HepG2 (cell line): ENCODE data around the gene PTK7. TPM values are rescaled to one million over a fixed set of nuclear protein-coding genes. Genes with fewer than 3 reads are reported as not detected.

Experiments
- ATF1 ChIP-seq: IDR thresholded peaks from 2 replicates; pipeline ENCODE4 v1.6.1; 2016; ENCODE audit warnings: mild to moderate bottlenecking, control low read depth
- BORCS8-MEF2B ChIP-seq: sonication (generic); formaldehyde crosslinking; IDR thresholded peaks from 2 replicates; pipeline ENCODE4 v1.8.0; 2022; ENCODE audit warnings: mild to moderate bottlenecking, missing genetic modification reagents
- CEBPG ChIP-seq: IDR thresholded peaks from 2 replicates; pipeline ENCODE4 v1.6.1; 2016
- ETS1 ChIP-seq: sonication (generic); formaldehyde crosslinking; IDR thresholded peaks from 2 replicates; pipeline ENCODE4 v1.4.0; 2020; ENCODE audit warnings: missing genetic modification reagents
- IKZF4 ChIP-seq: sonication (generic); formaldehyde crosslinking; IDR thresholded peaks from 2 replicates; pipeline ENCODE4 v1.5.1; 2020; ENCODE audit warnings: borderline replicate concordance, mild to moderate bottlenecking, low read depth, missing genetic modification reagents; ENCODE audit errors: not compliant biosample characterization
- MLXIP ChIP-seq: sonication (generic); formaldehyde crosslinking; IDR thresholded peaks from 2 replicates; pipeline ENCODE4 v1.9.0; 2021; ENCODE audit warnings: missing genetic modification reagents, borderline replicate concordance
- POGK ChIP-seq: sonication (generic); formaldehyde crosslinking; conservative IDR thresholded peaks from 2 replicates; pipeline ENCODE4 v1.8.0; 2022; ENCODE audit warnings: mild to moderate bottlenecking, moderate library complexity, missing genetic modification reagents
- SIX4 ChIP-seq: sonication (generic); formaldehyde crosslinking; IDR thresholded peaks from 2 replicates; pipeline ENCODE4 v1.4.0; 2020; ENCODE audit warnings: missing genetic modification reagents
- SPEN ChIP-seq: sonication (generic); formaldehyde crosslinking; IDR thresholded peaks from 2 replicates; pipeline ENCODE4 v1.5.1; 2020; ENCODE audit warnings: low read depth, mild to moderate bottlenecking, missing genetic modification reagents
- TARDBP ChIP-seq: sonication (generic); formaldehyde crosslinking; IDR thresholded peaks from 2 replicates; pipeline ENCODE4 v1.8.0; 2022; ENCODE audit warnings: mild to moderate bottlenecking, missing genetic modification reagents
- U2AF1 ChIP-seq: fragments of 200-400 bp; formaldehyde crosslinking; optimal IDR thresholded peaks from 2 replicates; pipeline ENCODE3; 2017; ENCODE audit warnings: mild to moderate bottlenecking, low read depth, low read length
- ZBTB38 ChIP-seq: sonication (generic); formaldehyde crosslinking; IDR thresholded peaks from 2 replicates; pipeline ENCODE4 v1.5.1; 2020; ENCODE audit warnings: mild to moderate bottlenecking, missing genetic modification reagents
- ZFP91 ChIP-seq: sonication (generic); formaldehyde crosslinking; IDR thresholded peaks from 2 replicates; pipeline ENCODE4 v1.9.0; 2022; ENCODE audit warnings: missing genetic modification reagents, mild to moderate bottlenecking, borderline replicate concordance
- ZMYM2 ChIP-seq: sonication (generic); formaldehyde crosslinking; IDR thresholded peaks from 2 replicates; pipeline ENCODE4 v1.8.0; 2022; ENCODE audit warnings: mild to moderate bottlenecking, missing genetic modification reagents
- ZNF138 ChIP-seq: sonication (generic); formaldehyde crosslinking; IDR thresholded peaks from 2 replicates; pipeline ENCODE4 v1.5.0; 2020; ENCODE audit warnings: mild to moderate bottlenecking, low read depth, missing genetic modification reagents
- polyA plus RNA-seq, 8 experiments: library from polyadenylated mRNA; depleted of rRNA in 3 of 8; stranded (reverse) in 7 of 8; unstranded in 1 of 8; fragments of >200 nt; fragmentation: Illumina TruSeq in 4 of 8; extraction: Trizol in 4 of 8; gene quantifications; 2 replicates each; pipeline versions ENCODE4 v1.2.1 to v1.2.3, GENCODE V29; 2011 to 2016; ENCODE audit warnings: low read depth in 4 of 8, missing spikeins in 1 of 8, mixed read lengths in 1 of 8; ENCODE audit not compliant: insufficient read depth in 1 of 8
- total RNA-seq, 5 experiments: library from RNA; depleted of rRNA; stranded (reverse); fragments of >200 nt; fragmentation: Illumina TruSeq; extraction: Trizol; gene quantifications; 2 replicates each; pipeline ENCODE4 v1.2.3, GENCODE V29; 2016; ENCODE audit warnings: low read depth in 1 of 5

The PTK7 gene
- total and polyA plus RNA-seq, 2 of the 13 experiments (the other 11 are each of a cell fraction or from before 2014, with no cell fraction given) = 98.5 to 99.8 TPM

GRCh38 chr6:43093436-43094289 is 17.5 kb downstream of the PTK7 start (continued):
- TF ChIP-seq POGK (CRISPR knock-in tag) (peak; percentile 18), ZMYM2 (peak; percentile 31; the same call in 1 of the 2 replicates), SIX4 (CRISPR knock-in tag) (0 out of 2 replicates have a peak, but pooled peaks have one; percentile 62), IKZF4 (CRISPR knock-in tag) (no peak), TARDBP (CRISPR knock-in tag) (no peak), ATF1 (CRISPR knock-in tag) (peak; percentile 67), ZBTB38 (peak; percentile 60; the same call in 1 of the 2 replicates), MLXIP (CRISPR knock-in tag) (no peak), CEBPG (CRISPR knock-in tag) (no peak), ZFP91 (CRISPR knock-in tag) (no peak), ETS1 (CRISPR knock-in tag) (no peak), ZNF138 (CRISPR knock-in tag) (no peak), U2AF1 (no peak), BORCS8-MEF2B (no peak), SPEN (CRISPR knock-in tag) (peak; percentile 55; the same call in 1 of the 2 replicates)
